HG02763 (cell line): ENCODE data around the gene PNMA6F.

Source experiments
- ATAC-seq: cut with Tn5 transposase; IDR thresholded peaks from one replicate; pipeline ENCODE4 v1.9.1; 2021; ENCODE audit warnings: mild to moderate bottlenecking, moderate library complexity; ENCODE audit not compliant: unreplicated experiment

PNMA6F gene

DNA sequence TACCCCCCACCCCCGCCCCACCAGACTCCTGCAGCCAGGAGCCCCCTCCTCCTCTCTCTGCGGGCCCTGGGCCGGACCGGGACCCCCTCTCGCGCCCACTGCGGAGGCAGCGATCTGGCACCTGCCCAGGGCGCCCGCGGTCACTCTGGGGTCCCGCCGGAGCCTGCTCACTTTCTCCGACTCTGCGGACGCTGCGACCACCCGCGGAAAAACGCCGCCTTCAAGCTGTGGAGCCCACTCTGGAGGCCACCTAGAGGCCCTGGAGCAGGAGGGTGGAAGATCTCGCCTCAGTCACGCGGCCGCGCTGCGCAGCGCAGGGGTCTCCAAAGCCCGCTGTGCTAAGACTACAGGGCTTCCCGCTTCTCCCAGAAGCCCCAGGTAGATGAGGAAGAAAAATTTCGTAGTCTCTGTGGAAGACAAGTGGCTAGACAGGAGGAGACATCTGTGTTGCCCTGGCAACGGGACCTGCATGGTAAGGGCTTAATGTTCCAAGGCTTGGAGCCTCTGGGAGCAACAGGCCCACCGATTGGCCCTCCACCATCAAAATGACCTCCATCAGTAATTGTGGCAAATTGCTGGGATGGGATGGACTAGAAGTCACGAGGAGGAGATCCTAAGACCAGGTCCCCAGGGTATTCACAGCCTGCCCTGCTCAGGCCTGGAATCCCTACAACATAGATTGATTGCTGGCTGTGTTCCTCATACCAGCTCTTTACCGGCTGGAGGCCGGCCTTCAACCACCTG lies at the start of gene PNMA6F:
Gene PNMA6F (minus strand): TSS at position 387 of the 744 bp plus-strand sequence. CDS start 1,093 bp downstream, outside the sequence.
- ATAC-seq = no peak

DNA sequence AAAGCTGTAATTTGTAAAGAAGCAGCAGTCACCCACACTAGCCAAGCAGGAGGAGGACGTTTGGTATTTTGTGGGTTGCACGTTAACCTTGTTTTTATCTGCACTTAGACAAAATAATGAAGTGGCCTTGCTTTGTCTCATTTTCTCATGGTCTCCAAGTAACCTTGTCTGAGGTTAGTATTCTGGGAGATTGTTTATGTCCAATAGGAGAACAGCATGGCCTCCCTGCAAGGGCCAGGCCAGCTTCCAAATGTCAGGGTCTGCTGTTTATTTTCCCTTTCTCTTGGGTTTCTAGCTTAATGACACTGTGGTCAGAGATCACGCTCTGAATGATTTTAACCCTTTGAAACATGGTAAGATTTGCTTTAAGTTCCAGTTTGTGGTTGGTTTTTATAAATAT lies 49.7 kb upstream of the PNMA6F start:
- no peak for ATAC-seq

DNA sequence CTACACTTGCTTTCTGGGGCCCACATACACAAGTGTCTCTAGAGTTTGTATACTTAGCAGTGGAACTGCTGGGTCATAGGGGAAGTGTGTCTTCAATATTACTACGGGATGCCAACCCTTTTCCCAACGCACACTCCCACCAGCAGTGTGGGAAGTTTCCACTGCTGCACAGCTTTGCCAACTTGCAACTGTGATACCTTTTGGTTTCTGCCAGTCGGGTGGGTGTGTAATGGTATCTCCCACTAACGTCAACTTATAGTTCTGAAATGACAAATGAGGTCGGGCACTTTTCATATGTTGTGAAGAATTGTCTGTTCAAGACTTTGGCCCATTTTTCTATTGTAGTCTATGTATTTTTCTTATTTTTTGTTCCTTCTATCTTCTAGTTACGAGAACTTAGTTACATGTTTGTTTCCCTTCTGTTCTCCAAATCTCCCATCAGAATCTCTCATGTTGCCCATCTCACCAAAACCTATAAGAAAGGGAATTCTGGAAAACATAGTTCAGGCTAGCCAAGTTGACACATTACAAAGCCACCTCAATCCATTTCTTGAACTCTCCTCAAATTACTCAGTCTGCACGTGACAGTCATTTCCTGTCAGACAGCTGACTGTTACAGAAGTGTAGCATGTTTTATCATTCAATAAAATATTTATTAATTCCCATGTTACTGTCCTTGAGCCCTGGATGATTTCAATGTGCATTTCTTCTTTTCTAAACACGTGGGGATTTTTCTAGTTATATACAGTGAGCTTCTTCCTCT lies 48.9 kb upstream of the PNMA6F start:
- ATAC-seq = no peak

DNA sequence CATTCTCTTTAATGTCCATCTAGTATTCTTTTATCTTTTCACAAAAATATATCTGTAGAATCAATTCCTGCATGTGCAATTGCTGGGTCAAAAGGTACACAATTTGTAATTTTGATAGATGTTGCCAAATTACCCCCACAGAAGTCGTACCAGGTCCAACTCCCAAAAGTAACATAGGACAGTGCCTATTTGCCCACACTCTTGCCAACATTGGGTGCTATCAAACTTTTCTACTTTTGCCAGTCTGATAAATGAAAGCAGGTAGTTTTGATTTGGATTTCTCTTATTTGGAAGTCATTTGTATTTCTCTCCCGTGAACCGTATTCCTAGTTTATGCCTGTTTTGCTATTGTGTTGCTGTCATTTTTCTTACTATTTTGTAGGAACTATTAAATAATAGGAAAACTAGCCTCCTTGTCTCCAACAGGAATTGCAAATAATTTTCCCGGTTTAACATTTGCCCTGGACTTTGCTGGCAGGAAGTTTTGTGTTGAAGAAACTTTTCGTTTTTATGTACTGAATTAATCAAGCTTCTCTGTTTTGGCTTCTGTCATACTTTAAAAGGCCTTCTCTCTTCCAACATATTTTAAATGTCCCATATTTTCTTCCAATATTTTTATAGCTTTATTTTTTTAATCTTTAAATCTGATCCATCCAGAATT lies 45.4 kb upstream of the PNMA6F start:
- ATAC-seq = no peak

DNA sequence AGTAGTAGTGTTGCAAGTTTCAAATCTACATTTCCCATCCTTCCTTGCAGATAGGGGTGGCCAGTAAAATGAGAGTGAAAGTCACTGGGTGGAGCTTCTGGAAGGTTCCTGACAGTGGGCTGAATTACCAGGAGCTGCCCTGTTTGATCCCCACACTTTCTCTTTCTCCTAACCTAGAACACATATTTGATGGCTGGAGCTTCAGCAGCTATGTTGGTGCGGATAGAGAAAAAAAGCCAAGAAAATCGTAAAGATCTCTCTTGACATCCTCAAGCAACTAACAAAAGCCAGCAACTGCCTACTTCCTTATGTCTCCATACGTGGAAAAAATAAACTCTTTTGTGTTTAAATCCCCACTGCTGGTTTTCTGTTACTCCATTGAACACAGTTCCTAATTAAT lies 44.6 kb upstream of the PNMA6F start:
- no peak for ATAC-seq

DNA sequence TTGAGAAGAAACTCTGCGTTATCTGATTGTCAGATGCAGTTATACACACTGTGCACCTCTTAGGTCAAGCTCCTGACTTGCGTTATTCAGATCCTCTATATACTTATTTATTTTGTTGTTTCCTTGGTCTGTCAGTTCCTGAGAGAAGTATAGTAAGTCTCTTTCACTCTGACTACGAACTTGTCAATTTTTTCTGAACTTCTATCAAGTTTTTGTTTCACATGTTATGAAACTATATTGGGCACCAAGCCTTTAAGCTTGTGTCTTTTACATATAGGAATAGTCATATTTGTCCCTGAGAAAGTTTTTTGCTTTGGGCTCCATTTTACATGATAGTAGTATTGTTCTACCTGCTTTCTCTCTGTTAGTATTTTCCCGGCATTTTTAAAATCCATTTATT lies 44.1 kb upstream of the PNMA6F start:
- ATAC-seq = no peak

DNA sequence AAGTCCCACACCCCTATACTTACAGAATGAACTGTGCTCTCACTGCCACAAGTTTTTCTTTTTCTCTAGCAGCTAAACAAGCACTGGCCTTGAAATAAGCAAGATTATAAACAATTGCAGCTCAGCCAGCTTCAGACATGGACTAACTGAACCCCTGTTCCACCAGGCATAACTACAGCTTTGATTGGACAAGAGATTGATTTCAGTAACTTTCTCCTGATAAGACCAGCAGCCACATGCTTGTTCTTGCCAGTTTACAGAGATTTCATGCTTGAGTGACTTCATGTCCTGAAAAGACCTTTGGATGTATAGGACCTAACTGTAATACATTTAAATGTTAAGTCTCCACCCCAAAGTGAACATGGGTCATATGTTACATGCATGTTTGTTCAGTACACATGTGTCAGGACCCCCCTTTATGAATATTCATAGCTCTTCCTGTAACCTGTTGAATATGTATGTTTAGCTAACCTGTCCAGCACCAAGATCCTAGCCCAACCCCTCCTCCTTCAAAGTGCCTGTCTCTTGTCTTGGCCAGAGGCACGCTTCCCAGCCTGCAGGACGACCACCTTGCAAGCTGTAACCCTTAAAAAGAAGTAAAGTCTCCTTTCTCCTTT lies 40.3 kb upstream of the PNMA6F start:
- ATAC-seq = no peak

DNA sequence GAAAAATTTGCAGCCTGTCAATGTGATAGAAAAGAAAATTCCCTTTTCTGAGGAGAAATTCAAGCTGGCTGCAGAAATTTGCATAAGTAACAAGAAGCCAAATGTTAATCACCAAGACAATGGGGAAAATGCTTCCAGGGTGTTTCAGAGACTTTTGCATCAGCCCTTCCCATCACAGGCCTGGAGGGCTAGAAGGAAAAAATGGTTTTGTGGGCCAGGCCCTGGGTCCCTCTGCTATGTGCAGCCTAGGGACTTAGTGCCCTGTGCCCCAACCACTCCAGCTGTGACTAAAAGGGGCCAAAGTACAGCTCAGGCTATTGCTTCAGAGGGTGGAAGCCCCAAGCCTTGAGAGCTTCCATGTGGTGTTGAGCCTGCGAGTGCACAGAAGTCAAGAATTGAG lies 36.3 kb upstream of the PNMA6F start:
- ATAC-seq = no peak

DNA sequence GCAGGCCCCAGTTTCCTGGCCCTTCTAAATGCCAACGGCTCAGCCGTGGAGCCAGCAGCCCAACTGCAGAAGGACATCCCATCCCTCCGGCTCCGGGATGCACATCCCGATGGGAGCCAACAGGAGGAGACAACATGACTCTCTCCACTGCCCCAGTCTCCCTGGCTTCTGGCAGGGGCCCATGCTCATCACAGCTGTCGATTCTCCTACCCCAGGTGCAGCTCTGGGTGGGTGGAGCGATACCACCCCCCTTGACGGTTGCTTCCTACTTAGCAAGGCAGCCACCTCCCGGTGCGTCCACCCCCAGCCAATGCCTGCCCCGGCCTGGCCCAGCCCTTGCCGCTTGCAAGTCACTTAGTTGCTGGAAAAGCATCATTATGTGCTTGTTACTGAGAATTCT lies 31.8 kb upstream of the PNMA6F start:
- no peak for ATAC-seq

DNA sequence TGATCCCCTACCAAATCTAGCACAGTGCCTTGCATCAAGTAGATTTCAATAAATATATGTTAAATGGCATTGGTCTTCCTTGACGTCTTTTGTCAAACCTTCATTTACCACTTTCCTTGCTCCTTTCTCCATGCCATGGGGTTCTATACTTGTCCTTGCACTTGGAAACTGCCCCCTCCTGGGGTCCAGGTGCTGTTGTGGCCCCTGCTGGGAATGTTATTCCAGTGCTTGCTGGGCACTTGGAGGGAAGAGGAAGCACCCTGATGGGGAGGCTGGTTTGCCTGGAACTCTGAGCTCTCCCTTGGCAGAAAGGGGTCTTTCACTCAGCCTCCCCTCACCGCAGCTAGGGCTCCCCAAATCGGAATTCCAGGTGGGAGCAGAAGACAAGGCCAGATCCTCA lies 31.3 kb upstream of the PNMA6F start:
- no peak for ATAC-seq

DNA sequence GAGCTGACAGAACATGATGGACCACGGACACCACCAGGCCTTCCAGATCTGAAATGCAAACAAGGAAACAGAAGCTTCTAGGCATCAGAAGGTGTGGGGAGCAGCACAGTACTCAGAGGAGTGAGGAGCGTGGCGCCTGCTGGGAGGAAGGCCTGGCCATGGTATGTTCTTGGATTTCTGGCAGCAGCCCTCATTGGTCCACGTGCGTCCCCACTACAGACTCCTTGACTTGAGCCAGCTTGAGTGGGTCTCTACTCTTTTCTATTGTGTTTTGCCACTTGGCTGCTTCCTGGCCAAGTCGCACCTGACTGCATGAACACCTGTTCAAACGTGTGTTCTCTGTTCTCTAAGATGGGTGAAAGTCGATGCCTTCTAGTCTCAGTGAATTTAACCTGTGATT lies 30.4 kb upstream of the PNMA6F start:
- ATAC-seq = no peak

DNA sequence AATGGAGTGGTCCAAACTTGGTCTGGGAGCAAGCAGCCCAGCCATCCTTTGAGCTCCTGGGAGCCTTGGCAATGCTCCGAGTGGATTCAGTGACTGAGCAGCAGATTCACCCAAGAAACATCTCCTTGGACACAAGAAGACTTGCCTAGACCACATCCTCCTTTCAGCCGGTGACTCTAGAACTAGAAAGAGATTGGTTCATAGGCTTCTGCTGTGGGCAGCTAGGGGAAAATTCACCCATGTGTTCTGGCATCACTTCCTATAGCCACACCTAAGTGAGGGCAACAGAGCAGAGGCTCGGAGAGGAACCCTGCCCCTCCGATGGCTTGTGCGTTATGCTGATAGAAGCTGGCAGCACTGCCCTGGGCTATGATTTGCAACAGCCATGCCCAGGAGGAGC lies 28.4 kb upstream of the PNMA6F start:
- ATAC-seq = no peak

DNA sequence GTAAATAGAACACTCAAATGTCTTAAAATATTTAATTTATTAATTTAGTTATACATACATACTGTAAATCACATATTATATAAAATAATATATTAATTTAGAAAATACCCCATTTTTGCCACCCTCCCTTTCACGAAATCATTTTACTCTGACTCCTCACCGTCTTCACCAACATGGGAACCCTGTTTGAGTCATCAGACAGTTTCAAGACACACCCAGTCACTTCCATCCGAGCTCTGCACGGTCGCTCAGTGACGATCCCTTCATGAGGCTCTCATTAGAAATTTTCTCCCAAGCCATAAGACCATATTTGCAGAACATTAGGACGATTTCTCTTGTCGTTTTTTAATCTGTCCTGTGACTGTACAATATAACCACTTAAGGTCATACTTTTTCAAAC lies 26.9 kb upstream of the PNMA6F start:
- no peak for ATAC-seq

DNA sequence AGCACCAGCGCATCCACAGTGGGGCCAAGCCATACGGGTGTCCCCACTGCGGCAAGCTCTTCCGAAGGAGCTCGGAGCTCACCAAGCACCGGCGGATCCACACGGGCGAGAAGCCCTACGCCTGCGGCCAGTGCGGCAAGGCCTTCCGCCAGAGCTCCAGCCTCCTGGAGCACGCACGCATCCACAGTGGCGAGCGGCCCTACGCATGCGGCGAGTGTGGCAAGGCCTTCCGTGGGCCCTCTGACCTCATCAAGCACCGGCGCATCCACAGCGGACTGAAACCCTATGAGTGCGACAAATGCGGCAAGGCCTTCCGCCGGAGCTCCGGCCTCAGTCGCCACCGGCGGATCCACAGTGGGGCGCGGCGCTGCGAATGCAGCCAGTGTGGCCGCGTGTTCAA lies 26.0 kb upstream of the PNMA6F start:
- no peak for ATAC-seq

DNA sequence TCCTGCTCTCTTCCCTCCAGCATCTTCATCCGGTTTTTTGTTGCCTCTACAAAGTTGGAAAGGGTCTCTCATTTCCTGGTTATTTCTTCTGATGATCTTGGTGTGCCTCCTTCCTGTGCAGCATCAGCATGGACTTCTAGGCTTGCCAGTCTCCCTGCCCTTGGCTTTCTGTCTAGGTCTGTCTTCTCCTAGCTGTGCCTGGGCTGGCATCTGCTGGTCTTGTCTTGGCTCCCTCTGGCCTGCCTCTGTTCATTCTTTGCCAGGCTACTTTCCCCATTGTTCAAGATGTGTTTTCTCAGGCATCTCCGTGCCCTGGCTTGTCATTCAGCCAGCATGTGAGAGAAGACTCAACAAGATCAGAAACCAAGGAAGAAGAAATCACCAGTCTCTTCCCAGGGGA lies 22.1 kb upstream of the PNMA6F start:
- no peak for ATAC-seq

DNA sequence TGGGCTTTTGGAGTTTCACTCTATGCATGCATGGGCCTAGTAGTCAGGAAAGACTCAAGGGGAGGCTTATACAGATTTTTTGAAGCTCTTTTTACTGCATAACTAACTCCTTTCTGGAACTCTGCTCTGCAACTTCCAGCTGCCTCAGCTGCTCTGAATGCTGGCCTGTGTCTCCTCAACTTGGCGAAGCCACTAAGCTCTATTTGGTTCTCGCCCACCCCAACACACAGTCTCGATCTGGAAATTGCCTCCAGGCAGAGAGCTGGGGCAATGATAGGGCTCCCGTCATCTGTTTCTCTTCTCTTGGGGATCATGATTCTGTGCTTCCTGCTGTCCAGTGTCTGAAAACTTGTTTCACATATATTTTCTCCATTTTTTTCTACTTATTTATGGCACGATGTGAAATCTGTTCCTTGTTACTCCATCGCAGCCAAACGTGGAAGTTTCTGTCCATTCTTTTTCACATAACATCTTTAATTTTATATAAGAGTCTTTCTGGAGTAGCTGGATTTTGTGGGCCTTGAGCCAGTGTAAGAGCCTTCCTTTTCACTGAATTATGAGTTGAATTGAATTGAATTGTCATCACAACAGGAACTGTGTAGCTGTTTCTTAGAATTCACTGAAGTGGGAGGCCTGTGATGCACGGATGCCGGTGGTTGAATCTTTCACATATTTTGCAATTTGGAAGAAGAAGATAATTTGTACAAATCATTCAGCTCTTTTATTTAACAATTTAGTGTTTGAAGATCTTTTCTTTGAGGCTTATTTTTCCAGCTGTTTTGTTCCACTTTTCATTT lies 21.4 kb upstream of the PNMA6F start:
- no peak for ATAC-seq

DNA sequence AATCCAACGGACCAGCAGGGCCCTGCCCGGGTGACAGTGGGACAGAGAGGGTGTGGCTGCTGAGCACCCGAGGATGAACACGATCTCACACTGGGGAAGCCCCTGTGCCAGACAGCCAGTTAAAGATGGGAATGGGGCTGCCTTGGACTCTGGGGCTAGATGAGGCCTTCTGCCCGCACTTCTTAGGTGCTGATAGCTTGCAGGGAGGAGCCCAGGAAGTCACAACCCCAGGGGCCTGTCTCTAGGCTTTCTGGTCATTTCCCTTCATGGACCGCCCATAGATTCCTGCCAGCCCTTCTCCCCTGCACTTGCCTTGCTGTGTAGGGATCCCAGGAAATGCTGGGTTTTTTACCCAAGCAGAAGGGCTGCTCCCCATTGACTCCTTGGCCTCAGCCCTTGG lies 18.5 kb upstream of the PNMA6F start:
- no peak for ATAC-seq

DNA sequence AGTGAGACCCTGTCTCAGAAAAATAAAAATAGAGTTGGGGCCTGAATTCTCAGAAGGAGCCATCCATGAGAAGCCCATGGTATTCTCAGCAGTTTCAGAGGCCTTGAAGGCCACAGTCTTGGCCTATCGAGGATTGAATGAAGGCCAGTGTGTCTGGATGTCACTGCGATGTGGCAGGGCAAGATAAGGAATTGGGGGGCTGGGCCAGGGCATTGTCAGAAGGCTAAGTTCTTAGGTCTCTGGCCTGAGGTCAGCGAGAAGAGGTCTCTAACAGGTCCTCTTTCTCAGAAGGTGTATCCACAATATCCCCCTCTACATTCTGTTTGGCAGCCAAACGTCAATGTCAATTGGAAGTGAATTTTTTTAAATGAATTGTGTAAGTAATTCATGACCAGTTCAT lies 18.1 kb upstream of the PNMA6F start:
- no peak for ATAC-seq

DNA sequence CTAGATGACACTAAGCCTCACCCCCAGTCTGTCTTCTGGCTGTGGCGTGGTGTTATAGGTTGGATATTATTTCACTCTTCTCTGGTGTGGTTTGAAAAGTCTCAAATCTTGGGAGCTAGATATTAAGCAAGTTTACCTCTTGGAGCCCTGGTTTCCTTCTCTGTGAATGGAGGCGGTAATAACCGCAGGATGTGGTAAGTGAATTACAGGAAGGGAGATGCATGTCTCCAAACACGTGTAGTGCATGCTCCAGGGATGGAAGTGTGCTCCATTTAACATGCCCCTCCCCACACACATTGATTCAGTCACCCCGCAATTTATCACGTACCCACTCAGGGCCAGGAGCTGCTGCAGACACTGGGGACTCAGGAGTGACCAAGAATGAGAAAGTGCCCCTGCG lies 17.3 kb upstream of the PNMA6F start:
- no peak for ATAC-seq

DNA sequence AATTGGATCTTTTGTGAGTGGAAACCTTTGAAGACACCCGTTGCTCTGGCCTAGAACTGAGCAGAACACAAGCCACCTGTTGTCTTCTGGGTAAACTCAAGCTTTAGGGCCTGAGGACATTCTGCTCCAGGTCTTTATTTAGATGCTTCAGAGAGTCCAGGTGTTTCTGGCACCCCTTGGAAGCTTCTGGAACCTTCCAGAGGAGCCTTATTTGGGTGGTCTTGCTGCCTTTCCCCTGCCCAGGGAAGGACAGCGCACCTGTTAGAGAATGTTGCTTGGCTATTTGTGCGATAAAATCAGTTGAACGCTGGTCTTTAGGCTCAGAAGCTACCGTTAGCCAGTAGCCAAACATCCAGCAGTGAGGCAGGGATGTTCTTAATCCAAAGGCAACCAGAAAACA lies 15.4 kb upstream of the PNMA6F start:
- ATAC-seq = no peak
